ENCODE data around the gene SCNN1B.

GRCh38 chr16:23274968-23275367, 27.1 kb upstream of the SCNN1B start:
- TF ChIP-seq, protein P1, sequence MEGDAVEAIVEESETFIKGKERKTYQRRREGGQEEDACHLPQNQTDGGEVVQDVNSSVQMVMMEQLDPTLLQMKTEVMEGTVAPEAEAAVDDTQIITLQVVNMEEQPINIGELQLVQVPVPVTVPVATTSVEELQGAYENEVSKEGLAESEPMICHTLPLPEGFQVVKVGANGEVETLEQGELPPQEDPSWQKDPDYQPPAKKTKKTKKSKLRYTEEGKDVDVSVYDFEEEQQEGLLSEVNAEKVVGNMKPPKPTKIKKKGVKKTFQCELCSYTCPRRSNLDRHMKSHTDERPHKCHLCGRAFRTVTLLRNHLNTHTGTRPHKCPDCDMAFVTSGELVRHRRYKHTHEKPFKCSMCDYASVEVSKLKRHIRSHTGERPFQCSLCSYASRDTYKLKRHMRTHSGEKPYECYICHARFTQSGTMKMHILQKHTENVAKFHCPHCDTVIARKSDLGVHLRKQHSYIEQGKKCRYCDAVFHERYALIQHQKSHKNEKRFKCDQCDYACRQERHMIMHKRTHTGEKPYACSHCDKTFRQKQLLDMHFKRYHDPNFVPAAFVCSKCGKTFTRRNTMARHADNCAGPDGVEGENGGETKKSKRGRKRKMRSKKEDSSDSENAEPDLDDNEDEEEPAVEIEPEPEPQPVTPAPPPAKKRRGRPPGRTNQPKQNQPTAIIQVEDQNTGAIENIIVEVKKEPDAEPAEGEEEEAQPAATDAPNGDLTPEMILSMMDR (IDR thresholded peaks at IDR 0.05): no peak
- TF ChIP-seq POLR2A (IDR thresholded peaks at IDR 0.05) (no peak), POLR2AphosphoS5 (IDR thresholded peaks at IDR 0.05) (no peak)
